GM23338 (cell line): ENCODE measurements around the gene GNB1L. TPM values are rescaled to one million over a fixed set of nuclear protein-coding genes. Genes with fewer than 3 reads are reported as not detected.
"Not testable (repeated sequence)": the region's sequence is repeated elsewhere in the genome, so short reads cannot be mapped to it uniquely, and the experiment has no call there.

Experiments
- ATAC-seq: fragments of 200-7000 bp; cut with Tn5 transposase; 3 replicates; pipeline ENCODE4 v1.9.1; 2020
- DNase-seq: peaks from one replicate; pipeline ENCODE4 v3.0.0-alpha.2; 2015; ENCODE audit warnings: low spot score
- H2AFZ ChIP-seq: fragments of 200-600 bp; sonication (generic); 2 replicates; pipeline ENCODE4 v1.8.0; 2016; ENCODE audit warnings: antibody characterized with exemption, mild to moderate bottlenecking, moderate library complexity
- H3F3A ChIP-seq: fragments of 200-600 bp; sonication (generic); replicated peaks from 2 replicates; pipeline ENCODE4 v1.8.0; 2017; ENCODE audit warnings: antibody characterized with exemption, mixed run types, low read depth
- H3K27ac ChIP-seq: fragments of 200-600 bp; sonication (generic); 2 replicates; pipeline ENCODE4 v1.6.1; 2016; ENCODE audit warnings: low read depth
- H3K27me3 ChIP-seq: fragments of 200-600 bp; sonication (generic); 2 replicates; pipeline ENCODE4 v1.8.0; 2016; ENCODE audit warnings: mild to moderate bottlenecking, mixed run types, moderate library complexity; ENCODE audit not compliant: insufficient read depth
- H3K36me3 ChIP-seq: fragments of 200-600 bp; sonication (generic); 2 replicates; pipeline ENCODE4 v1.8.0; 2016; ENCODE audit warnings: mild to moderate bottlenecking; ENCODE audit not compliant: insufficient read depth
- H3K4me1 ChIP-seq: fragments of 200-600 bp; sonication (generic); 2 replicates; pipeline ENCODE4 v1.8.0; 2016; ENCODE audit warnings: mild to moderate bottlenecking, moderate library complexity; ENCODE audit not compliant: insufficient read depth
- H3K4me2 ChIP-seq: fragments of 200-600 bp; sonication (generic); 2 replicates; pipeline ENCODE4 v1.7.1; 2017; ENCODE audit warnings: mixed run types
- H3K4me3 ChIP-seq: fragments of 200-600 bp; sonication (generic); 2 replicates; pipeline ENCODE4 v1.6.1; 2016; ENCODE audit warnings: mixed run types
- H3K79me2 ChIP-seq: fragments of 200-600 bp; sonication (generic); replicated peaks from 2 replicates; pipeline ENCODE4 v1.8.0; 2017; ENCODE audit warnings: mild to moderate bottlenecking; ENCODE audit not compliant: insufficient read depth
- H3K9me2 ChIP-seq: fragments of 200-600 bp; sonication (generic); 2 replicates; pipeline ENCODE4 v1.8.0; 2017; ENCODE audit not compliant: insufficient read depth
- H4K20me1 ChIP-seq: fragments of 200-600 bp; sonication (generic); replicated peaks from 2 replicates; pipeline ENCODE4 v1.8.0; 2017; ENCODE audit warnings: mild to moderate bottlenecking; ENCODE audit not compliant: insufficient read depth
- H3K27ac Mint-ChIP-seq: 2 replicates; pipeline ENCODE4 v1.8.0; 2020; ENCODE audit warnings: inconsistent platforms, mild to moderate bottlenecking, moderate library complexity, mixed read lengths
- H3K27me3 Mint-ChIP-seq: 3 replicates; pipeline ENCODE4 v1.8.0; 2022; ENCODE audit warnings: low read depth, mild to moderate bottlenecking, moderate library complexity, mixed read lengths, inconsistent platforms; ENCODE audit not compliant: insufficient read depth, poor library complexity
- H3K36me3 Mint-ChIP-seq: 3 replicates; pipeline ENCODE4 v1.8.0; 2021; ENCODE audit warnings: low read depth, mild to moderate bottlenecking, inconsistent platforms, moderate library complexity, mixed read lengths
- H3K4me1 Mint-ChIP-seq: 3 replicates; pipeline ENCODE4 v1.8.0; 2020; ENCODE audit warnings: mild to moderate bottlenecking, inconsistent platforms, mixed read lengths
- H3K4me3 Mint-ChIP-seq: 3 replicates; pipeline ENCODE4 v1.8.0; 2021; ENCODE audit warnings: moderate library complexity, mild to moderate bottlenecking, inconsistent platforms, mixed read lengths
- H3K9me3 Mint-ChIP-seq: 3 replicates; pipeline ENCODE4 v1.8.0; 2020; ENCODE audit warnings: moderate library complexity, mild to moderate bottlenecking, inconsistent platforms, mixed read lengths
- CTCF ChIP-seq, 2 experiments: fragments of 200-600 bp in 1 of 2; sonication (generic) in 1 of 2; conservative IDR thresholded peaks; 2 replicates each; pipeline versions ENCODE4 v1.5.1 to v1.6.1; 2016 to 2017; ENCODE audit warnings: antibody characterized with exemption in 2 of 2, low read depth in 2 of 2, mild to moderate bottlenecking in 2 of 2, moderate library complexity in 1 of 2
- EZH2 ChIP-seq: fragments of 200-600 bp; sonication (generic); IDR thresholded peaks from one replicate; pipeline ENCODE4 v1.8.0; 2017; ENCODE audit warnings: antibody characterized with exemption, mild to moderate bottlenecking, low read depth; ENCODE audit not compliant: unreplicated experiment
- EZH2phosphoT487 ChIP-seq: fragments of 200-600 bp; sonication (generic); IDR thresholded peaks from one replicate; pipeline ENCODE4 v1.8.1; 2018; ENCODE audit warnings: antibody characterized with exemption; ENCODE audit not compliant: unreplicated experiment
- JUNB ChIP-seq: IDR thresholded peaks from one replicate; pipeline ENCODE4 v1.6.1; 2016; ENCODE audit warnings: antibody characterized with exemption; ENCODE audit not compliant: unreplicated experiment
- polyA plus RNA-seq: library from polyadenylated mRNA; unstranded; fragments of >200 nt; fragmentation: Nextera tagmentation; extraction: Ambion mirVana; gene quantifications from 2 replicates; pipeline ENCODE4 v1.2.1, GENCODE V29; 2016
- total RNA-seq: library from RNA; depleted of rRNA; stranded (reverse); fragments of >200 nt; shearing (Covaris generic); gene quantifications from 2 replicates; pipeline ENCODE4 v1.2.3, GENCODE V29; 2014

GNB1L gene
- total and polyA plus RNA-seq, 2 experiments from 2014 or later: 15.2 to 27.8 TPM

GRCh38 chr22:19832476-19833108 lies 22.1 kb downstream of the GNB1L start (continued):
- TF ChIP-seq CTCF (conservative IDR thresholded peaks at IDR 0.05; ENCODE audit: low read depth in 2 of 2): no peak

- not testable (repeated sequence) for H3K4me3 Mint-ChIP-seq, H3K4me2 ChIP-seq, H2AFZ ChIP-seq, H3K9me2 ChIP-seq, H3K27me3 Mint-ChIP-seq, H3K4me3 ChIP-seq, H3F3A ChIP-seq, H3K27ac Mint-ChIP-seq, H3K36me3 ChIP-seq, H3K27ac ChIP-seq, H3K4me1 ChIP-seq, H3K36me3 Mint-ChIP-seq, H4K20me1 ChIP-seq, H3K4me1 Mint-ChIP-seq, DNase-seq, H3K27me3 ChIP-seq, H3K79me2 ChIP-seq, ATAC-seq, H3K9me3 Mint-ChIP-seq
Measured at GRCh38 chr22:19831979-19832378, 22.7 kb downstream of the GNB1L start.

GRCh38 chr22:19831016-19831415 lies 23.7 kb downstream of the GNB1L start:
- H3K9me3 Mint-ChIP-seq: no peaks in the 10 kb centered on the region; the same call in 2 of the 3 replicates
- DNase-seq: no peak

GRCh38 chr22:19828035-19828401 lies 26.7 kb downstream of the GNB1L start:
- H3K27me3 Mint-ChIP-seq: peaks cover 4% of the 10 kb centered on the region

More at GRCh38 chr22:19831016-19831415, 23.7 kb downstream of the GNB1L start:
- no peak overlapping the region for H3K4me3 Mint-ChIP-seq
- no peaks in the 10 kb centered on the region for H3K27me3 ChIP-seq
- no peak for TF ChIP-seq EZH2phosphoT487
- TF ChIP-seq JUNB: no peak
- no peaks in the 10 kb centered on the region for H3K9me2 ChIP-seq
- no peaks in the 10 kb centered on the region for H3K36me3 ChIP-seq
- H3F3A ChIP-seq: no peaks in the 10 kb centered on the region
- no peak for ATAC-seq
- no peaks in the 10 kb centered on the region for H3K79me2 ChIP-seq
- peaks cover 4% of the 10 kb centered on the region for H3K27me3 Mint-ChIP-seq
- no peak overlapping the region for H3K27ac Mint-ChIP-seq
- no peaks in the 10 kb centered on the region for H3K4me1 ChIP-seq
- no peaks in the 10 kb centered on the region for H3K4me1 Mint-ChIP-seq
- H3K27ac ChIP-seq: no peak overlapping the region
- H4K20me1 ChIP-seq: no peaks in the 10 kb centered on the region; the same call in 1 of the 2 replicates
- no peak overlapping the region for H3K4me3 ChIP-seq
- H3K36me3 Mint-ChIP-seq: no peaks in the 10 kb centered on the region
- H3K4me2 ChIP-seq: no peak overlapping the region
- H2AFZ ChIP-seq: no peak overlapping the region

More at GRCh38 chr22:19828035-19828401, 26.7 kb downstream of the GNB1L start:
- Histone ChIP-seq H3K4me2 (no peak overlapping the region), H3K79me2 (no peaks in the 10 kb centered on the region), H3K27ac (no peak overlapping the region), H3K9me2 (no peaks in the 10 kb centered on the region), H3F3A (no peaks in the 10 kb centered on the region), H3K4me1 (no peaks in the 10 kb centered on the region), H3K27me3 (no peaks in the 10 kb centered on the region), H3K36me3 (no peaks in the 10 kb centered on the region), H2AFZ (no peak overlapping the region), H4K20me1 (no peaks in the 10 kb centered on the region; the same call in 1 of the 2 replicates), H3K4me3 (no peak overlapping the region)
- TF ChIP-seq EZH2: no peak
- H3K27ac Mint-ChIP-seq: no peak overlapping the region
- peaks cover 5% of the 10 kb centered on the region; the same call in 2 of the 3 replicates for H3K4me1 Mint-ChIP-seq
- H3K9me3 Mint-ChIP-seq: no peaks in the 10 kb centered on the region; the same call in 2 of the 3 replicates
- no peaks in the 10 kb centered on the region for H3K36me3 Mint-ChIP-seq
- no peak overlapping the region for H3K4me3 Mint-ChIP-seq
- ATAC-seq (no peak), DNase-seq (no peak)
